NCI-H748 (cell line): ENCODE data around the gene CLIP1.
A peak's percentile ranks its signal among the peaks of the same experiment; 100 is the strongest.

Source experiments
- DNase-seq: peaks from one replicate; lab custom pipeline; 2025; ENCODE audit not compliant: unreplicated experiment; lab: John Stamatoyannopoulos, UW

The CLIP1 gene

GRCh38 chr12:122318607-122319605, 103.6 kb downstream of the CLIP1 start:
- DNase-seq, result no peak

- DNase-seq, result no peak
These were observed 109.5 kb downstream of the CLIP1 start for GRCh38 chr12:122312926-122313325.

DNA sequence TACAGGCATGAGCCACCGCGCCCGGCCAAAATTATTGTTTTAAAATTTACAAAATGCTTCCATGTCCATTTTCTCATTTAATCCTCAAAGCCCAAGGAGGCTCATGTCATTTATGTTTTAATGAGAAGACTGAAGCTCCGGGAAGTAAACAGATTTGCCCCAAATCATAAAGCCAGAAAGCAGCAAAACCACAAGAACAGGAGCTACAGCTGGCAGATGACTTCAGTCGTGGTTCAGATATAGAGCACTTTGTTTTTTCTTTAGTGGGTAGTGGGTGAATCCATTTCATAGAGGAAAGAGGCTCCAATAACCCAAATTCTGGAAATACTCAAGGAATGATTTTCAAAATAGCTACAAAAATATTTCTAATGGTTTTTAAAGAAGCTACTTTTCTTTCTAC, 110.8 kb downstream of the CLIP1 start:
- DNase-seq, result no peak

DNA sequence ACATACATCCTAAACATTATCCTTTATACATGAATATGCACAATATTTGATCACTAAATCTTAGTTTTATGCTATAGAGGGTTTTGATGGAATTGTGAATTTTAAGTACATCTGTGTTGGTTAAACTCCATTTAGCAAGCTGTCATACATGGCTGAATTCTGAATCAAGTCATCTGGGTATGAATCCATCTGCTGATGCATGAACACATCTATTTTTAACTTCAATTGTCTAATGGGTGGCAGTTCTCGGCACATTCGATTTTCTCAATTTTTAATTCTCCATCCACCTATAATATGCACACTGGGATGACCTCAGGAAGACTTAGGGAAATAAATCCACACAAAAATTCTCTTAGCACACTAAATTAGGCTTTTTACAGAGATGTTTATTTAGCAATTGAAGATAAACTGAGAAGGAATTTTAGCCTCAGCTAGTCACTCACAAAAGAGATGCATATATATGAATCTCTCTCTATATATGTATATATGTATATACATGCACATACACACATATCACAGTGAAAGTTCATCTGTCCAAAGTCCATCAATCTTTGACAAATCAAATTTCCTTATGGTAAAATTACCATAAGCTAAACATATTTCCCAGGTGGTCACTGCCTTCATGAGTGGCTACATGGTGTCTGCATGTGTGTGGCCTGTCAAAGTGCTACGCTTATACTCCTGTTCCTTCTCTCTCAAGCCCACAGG, 111.7 kb downstream of the CLIP1 start:
- no peak for DNase-seq

GRCh38 chr12:122309564-122310121, 112.8 kb downstream of the CLIP1 start:
- no peak for DNase-seq

DNA sequence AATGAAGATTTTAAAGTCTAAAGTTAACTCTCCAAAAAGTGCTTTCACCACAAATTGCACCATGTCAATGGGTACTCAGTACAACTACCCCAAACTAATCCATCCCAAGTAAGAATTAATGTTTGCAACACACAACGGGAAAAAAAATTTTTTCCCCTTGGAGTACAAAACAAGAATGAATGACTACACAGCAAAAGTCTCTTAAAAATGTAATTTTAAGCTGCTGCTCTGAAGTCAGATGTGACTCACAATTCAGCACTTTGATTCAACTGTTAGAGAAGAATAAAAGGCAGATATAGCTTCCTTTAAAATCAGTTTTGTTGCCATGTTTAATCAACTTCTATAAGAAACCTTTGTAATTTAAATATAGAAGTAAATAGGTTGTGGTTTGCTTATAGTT, 113.7 kb downstream of the CLIP1 start:
- no peak for DNase-seq

DNA sequence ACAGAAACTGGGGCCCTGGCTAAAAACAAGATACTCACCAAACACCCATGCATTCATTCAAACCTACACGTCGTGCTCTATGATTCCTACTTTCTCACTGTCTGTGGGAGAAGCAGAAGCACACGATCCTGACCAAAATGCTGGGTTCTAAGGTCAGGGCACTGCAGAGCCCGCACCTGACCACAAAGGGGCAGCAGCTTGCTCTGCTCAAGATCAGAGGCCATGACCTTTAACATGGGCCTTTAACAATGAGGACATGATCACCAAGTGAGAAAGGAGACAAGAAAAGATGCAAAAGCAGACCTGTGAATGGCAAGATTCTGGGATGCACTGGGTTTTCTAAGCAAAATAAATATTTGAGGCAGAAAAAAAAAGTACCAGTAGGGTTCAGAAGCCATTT, 116.1 kb downstream of the CLIP1 start:
- DNase-seq, result no peak

GRCh38 chr12:122304924-122305323, 117.5 kb downstream of the CLIP1 start:
- DNase-seq, result no peak

GRCh38 chr12:122303068-122303467, 119.4 kb downstream of the CLIP1 start:
- no peak for DNase-seq

DNA sequence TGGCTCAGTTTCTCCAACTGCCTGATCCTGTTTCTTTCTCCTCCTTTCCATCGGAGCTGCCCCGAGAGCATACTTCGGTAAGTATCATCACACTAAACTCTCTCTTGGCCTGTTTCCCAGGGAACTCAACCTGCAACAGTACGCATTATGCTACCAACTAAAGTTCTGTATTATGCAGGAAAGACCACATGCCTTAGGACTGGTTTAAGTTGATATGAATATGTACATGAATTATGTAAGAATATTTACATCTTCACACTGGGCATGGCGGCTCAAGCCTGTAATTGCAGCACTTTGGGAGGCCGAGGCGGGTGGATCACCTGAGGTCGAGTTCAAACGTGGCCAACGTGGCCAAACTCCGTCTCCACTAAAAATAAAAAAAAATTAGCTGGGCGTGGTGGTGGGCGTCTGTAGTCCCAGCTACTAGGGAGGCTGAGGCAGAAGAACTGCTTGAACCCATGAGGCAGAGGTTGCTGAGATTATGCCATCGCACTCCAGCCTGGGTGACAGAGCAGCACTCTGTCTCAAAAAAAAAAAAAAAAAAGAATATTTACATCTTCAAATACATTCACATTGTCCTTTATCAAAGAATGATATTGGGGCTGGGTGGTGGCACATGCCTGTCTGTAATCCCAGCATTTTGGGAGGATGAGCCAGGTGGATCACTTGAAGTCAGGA, 124.3 kb downstream of the CLIP1 start:
- DNase-seq, result no peak

DNA sequence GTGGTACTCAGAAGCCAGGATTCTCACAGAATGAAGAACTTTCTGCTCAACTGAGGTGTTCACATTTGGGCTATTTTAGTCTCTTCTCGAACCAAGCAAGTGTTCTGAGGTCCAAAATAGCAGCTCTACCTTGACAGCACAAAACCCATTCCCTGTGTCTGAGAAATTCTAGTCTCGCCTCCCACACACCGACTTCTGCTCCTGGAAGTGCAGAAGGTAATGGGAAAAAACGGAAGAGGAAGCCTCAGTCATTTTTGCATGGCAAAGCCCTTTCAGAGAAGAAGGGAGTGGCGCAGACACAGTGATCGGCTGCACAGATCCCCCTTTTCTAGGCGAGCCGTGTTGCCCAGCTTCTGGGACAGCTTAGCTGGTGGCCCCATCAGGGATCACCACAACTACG, 125.0 kb downstream of the CLIP1 start:
- DNase-seq, result no peak

GRCh38 chr12:122295877-122296276, 126.6 kb downstream of the CLIP1 start:
- DNase-seq, result no peak

- DNase-seq, result no peak
These were observed 129.4 kb downstream of the CLIP1 start for GRCh38 chr12:122293081-122293480.

- no peak for DNase-seq
These were observed 131.0 kb downstream of the CLIP1 start for GRCh38 chr12:122291431-122291830.

GRCh38 chr12:122283680-122284079, 138.8 kb downstream of the CLIP1 start:
- DNase-seq, result no peak

DNA sequence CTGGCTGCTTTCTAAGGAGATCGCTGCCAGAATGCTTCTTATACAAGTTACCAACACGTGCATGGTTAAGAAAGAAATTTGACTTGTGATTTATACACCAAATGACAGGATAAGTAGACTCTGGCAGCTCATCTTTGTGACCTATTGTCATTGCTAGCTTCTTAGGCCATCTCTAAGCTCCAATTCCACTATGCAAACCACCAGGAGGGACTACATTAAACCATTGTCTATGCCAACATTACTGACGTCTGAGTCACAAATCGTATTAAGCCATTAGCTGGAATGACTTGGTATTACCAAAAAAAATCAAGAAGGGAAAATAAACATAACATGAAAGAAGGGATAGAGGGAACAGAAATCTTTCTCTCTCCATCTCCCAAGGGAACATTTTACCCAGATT, 140.4 kb downstream of the CLIP1 start:
- DNase-seq, result no peak

- no peak for DNase-seq
These were observed 146.2 kb downstream of the CLIP1 start for GRCh38 chr12:122276242-122276641.

GRCh38 chr12:122275459-122275858, 147.0 kb downstream of the CLIP1 start:
- DNase-seq, result no peak

- DNase-seq, result peak; percentile 99
These were observed 156.1 kb downstream of the CLIP1 start, which contains the start of gene VPS33A for GRCh38 chr12:122266230-122266901. VPS33A (minus strand) TSS chr12:122266494; CDS start chr12:122266408, 86 bp downstream.

DNA sequence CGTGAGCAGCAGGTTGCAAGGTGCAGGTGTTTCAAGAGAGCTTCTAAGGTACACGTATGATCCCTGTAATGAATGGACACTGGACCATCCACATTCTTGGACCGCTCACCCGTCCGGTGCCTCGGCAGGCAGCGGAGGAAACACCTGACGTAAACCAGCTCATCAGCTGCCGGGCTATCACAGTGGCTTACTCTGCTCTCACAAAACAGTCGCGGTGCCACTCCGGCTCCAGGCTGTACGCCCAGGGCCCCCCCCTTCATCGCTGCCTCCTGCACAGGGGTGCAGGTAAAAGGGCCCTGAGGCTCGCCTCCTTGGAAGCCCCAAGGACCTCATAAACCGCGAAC, 156.6 kb downstream of the CLIP1 start:
- no peak for DNase-seq

GRCh38 chr12:122265476-122265875, 157.0 kb downstream of the CLIP1 start:
- DNase-seq, result no peak
